ENCODE results near the gene LYPD6B.
"Not testable (repeated sequence)": the region's sequence is repeated elsewhere in the genome, so short reads cannot be mapped to it uniquely, and the experiment has no call there.

LYPD6B gene

GRCh38 chr2:149213764-149214493 lies 175.4 kb downstream of the LYPD6B start:
- no peak for DNase-seq (ENCODE audit: low read depth)

- no peak for DNase-seq (ENCODE audit: low read depth)
Measured at GRCh38 chr2:149218497-149218896, 180.0 kb downstream of the LYPD6B start.

GRCh38 chr2:149219856-149220255 lies 181.4 kb downstream of the LYPD6B start:
- DNase-seq (ENCODE audit: low read depth), result no peak

DNA sequence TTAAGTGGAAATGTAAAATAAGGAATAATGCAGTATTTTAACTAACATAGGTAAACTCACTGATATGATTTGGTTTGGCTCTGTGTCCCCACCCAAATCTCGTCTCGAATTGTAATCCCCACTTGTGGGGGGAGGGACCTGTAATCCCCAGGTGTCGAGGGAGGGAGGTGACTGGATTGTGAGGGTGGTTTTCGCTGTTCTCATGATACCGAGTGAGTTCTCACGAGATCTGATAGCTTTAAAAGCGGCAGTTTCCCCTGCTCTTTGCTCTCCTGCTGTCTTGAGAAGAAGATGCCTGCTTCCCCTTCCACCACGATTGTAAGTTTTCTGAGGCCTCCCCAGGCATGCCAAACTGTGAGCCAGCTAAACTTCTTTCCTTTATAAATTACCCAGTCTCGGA lies 182.5 kb downstream of the LYPD6B start:
- DNase-seq (ENCODE audit: low read depth), result no peak

- DNase-seq (ENCODE audit: low read depth), result no peak
Measured at GRCh38 chr2:149221898-149222297, 183.4 kb downstream of the LYPD6B start.

DNA sequence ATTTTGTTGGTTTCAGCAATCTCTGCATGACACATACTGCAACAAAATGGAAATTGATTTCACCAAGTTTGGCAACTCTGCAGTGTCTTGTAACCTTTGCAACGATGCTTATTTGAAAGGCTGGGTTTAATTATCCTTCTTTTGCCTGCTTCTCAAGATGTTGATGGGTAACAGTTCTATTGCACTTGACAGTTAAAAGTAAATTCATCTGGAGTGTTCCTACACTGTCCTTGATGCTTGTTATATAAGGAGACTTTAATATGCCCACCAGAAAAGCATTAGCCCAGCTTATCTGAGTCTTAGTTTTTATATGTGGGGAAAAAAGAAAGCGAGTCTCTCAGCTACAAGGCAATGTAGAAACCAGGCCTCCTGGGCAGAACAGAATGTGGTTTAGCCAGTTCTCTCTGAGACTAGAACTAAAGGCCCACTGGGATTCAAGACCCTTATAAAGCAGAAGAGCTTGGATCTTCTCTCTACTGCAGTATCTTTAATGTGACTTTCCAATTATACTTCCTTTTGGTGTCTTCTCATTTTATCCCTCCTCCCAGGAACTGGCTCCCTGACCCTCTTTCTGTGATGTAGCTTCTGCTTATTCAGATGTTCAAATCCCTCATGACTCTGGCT lies 185.1 kb downstream of the LYPD6B start:
- DNase-seq (ENCODE audit: low read depth), result no peak

GRCh38 chr2:149224543-149224942 lies 186.0 kb downstream of the LYPD6B start:
- no peak for DNase-seq (ENCODE audit: low read depth)

DNA sequence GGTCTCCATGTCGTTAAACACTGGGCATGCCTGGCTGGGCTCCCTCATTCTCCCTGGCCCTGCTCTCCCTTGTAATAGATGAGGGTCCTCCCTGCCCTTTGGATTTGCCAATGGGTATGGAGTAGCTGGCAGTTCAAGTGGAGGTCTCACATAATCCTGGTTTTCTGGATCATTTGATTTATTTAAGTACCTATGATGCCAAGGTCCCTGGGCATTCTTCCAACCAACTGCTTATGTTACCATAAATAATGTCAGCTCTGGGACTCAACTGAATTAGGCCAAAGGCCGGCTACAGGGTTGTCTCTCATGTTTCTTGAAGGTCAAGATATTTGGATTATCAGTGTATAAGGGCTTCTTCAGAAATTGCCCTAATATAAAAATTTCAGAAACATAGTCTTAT lies 186.9 kb downstream of the LYPD6B start:
- DNase-seq (ENCODE audit: low read depth), result no peak

- DNase-seq (ENCODE audit: low read depth), result no peak
Measured at GRCh38 chr2:149226790-149227189, 188.3 kb downstream of the LYPD6B start.

GRCh38 chr2:149235816-149236375 lies 197.4 kb downstream of the LYPD6B start:
- no peak for DNase-seq (ENCODE audit: low read depth)

DNA sequence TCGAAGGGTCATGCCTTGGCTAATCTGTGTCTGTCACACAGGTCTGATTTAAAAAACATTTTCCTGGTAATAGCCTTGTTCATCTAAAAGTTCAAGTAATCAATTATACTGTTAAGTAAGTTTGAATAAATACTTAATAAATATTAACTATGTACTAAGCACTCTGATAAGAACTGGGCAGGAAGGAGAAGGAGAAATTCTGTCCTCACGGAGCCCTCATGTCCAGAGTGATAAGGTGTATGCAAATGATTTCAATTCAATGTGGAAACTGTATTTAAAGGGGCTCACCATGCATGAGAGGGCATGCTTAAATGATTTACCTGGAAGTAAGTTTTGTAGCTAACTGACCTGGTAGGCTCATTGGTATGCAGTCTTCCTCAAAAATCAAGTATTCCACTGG lies 197.9 kb downstream of the LYPD6B start:
- no peak for DNase-seq (ENCODE audit: low read depth)

DNA sequence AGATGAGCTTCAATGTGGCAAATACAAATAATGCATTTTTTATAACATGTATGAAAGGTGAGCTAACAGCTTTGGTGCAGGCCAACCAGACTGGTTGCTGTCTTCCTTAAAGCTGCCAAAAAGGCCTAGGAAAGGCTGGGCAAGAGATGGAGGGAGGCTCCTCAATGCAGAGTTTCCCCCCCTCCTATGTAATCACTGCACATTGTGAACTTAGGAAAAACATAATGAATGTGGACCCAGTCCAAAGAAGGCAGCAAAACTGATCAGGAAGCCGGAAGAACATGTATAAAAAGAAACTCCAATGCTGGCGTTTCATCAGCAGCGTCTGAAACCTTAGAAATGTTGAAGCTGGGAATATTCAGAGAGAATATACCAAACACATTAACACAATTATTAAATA lies 207.7 kb downstream of the LYPD6B start:
- no peak for DNase-seq (ENCODE audit: low read depth)

- DNase-seq (ENCODE audit: low read depth), result not testable (repeated sequence)
Measured at GRCh38 chr2:149251436-149251835, 212.9 kb downstream of the LYPD6B start.

DNA sequence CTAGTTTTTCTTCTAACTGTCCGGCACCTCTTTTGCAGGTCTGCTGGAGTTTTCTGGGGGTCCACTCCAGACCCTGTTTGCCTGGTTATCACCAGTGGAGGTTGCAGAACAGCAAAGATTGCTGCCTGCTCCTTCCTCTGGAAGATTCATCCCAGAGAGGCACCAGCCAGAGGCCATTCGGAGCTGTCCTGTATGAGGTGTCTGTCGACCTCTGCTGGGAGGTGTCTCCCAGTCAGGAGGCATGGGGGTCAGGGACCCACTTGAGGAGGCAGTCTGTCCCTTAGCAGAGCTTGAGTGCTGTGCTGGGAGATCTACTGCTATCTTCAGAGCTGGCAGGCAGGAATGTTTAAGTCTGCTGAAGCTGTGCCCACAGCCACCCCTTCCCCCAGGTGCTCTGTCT lies 218.4 kb downstream of the LYPD6B start:
- not testable (repeated sequence) for DNase-seq (ENCODE audit: low read depth)

DNA sequence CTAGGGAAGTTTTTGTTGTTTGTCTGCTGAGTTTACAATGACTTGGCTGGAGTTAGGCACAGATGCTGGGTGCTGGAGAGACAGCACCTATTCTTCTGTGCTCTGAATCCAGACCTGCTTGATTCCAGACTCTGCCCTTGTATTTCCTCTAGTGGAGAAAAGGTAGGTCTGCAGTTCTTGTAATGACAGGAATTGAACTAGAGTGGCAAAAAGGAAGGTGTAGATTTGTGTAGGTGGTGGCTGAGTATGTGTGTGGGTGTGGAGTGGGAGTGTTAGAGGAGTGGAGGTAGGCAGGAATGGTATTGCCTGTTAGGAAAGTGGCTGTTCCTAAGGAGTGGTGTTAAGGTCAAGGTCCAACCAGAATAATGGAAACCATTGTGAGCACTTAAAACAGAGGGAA lies 220.0 kb downstream of the LYPD6B start:
- DNase-seq (ENCODE audit: low read depth), result no peak

DNA sequence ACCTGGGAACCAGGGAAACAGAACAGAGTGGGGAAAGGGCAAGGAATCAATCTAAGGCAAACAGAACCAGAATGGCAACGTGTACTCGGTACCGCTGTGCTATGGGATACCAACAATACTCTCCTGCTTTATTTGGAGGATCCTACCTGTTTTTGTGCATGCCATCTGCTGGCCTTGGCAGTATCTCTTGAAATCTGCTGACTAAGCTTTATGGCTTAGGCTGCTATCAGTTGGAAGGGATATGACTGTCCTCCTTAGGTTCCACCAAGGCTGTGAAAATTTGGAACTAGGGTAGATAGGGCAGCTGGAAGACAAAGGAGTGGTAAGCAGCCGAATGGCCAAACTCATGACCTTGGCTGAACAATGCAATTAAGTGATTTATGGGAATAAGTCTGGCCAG lies 220.6 kb downstream of the LYPD6B start:
- no peak for DNase-seq (ENCODE audit: low read depth)

- no peak for DNase-seq (ENCODE audit: low read depth)
Measured at GRCh38 chr2:149261692-149262091, 223.2 kb downstream of the LYPD6B start.
